Mammary epithelial cell (primary cell): ENCODE measurements around the gene UBR4.

Experiments used
- CTCF ChIP-seq, 2 donors: IDR thresholded peaks in 1 of 2; conservative IDR thresholded peaks in 1 of 2; 2 replicates each; pipeline ENCODE4 v1.5.1; 2011 to 2012; ENCODE audit warnings: inconsistent platforms in 2 of 2, low read length in 2 of 2, mild to moderate bottlenecking in 2 of 2, control low read depth in 1 of 2, low read depth in 1 of 2; ENCODE audit not compliant: insufficient read depth in 1 of 2; ENCODE audit errors: extremely low read depth in 1 of 2
- EZH2 ChIP-seq: IDR thresholded peaks from 2 replicates; pipeline ENCODE4 v1.6.1; 2012; ENCODE audit warnings: low read length, inconsistent platforms, borderline replicate concordance

GRCh38 chr1:19149736-19150135, 60.3 kb downstream of the UBR4 start:
- TF ChIP-seq CTCF (conservative IDR thresholded peaks at IDR 0.05 in 1 of 2, IDR thresholded peaks at IDR 0.05 in 1 of 2; ENCODE audit: extremely low read depth in 1 of 2, insufficient read depth in 1 of 2, low read depth in 1 of 2, low read length in 2 of 2) (no peak), EZH2 (no peak)
